GM10847 (cell line): Measurements from ENCODE around the gene SHISAL2A.

Source experiments
- POLR2A ChIP-seq: IDR thresholded peaks from 2 replicates; pipeline ENCODE4 v1.6.1; 2011; ENCODE audit not compliant: insufficient read length; ENCODE audit errors: extremely low read depth

SHISAL2A gene

DNA sequence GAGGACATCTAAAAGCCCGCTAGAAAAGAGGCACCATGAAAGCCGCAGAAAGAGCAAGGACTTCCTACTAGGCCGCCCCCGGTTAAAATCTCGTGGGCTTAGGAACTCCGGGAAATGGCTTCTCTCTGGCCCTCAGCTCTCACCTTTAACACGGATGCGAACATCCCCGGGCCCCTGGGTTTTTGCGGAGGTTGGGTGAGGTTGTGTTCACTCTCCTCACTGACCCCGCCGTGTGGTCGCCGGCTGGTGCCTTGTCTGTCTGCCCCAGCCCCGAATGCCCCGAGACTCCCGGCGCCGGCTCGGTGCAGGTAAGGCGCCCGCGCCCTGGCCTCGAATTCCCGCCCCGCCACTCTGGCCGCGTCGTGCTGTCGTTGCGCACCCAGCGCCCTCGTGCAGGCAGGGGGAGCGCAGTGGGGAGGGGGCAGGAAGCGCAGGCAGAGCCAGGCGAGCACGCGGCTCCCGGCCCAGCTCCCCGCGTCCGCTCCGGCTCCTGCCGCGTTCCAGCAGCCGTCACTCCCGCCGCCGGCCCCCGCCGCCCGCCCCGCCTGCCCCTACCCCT lies at the start of gene SHISAL2A:
TSS of gene SHISAL2A (plus strand) at position 437 of the 559 bp plus-strand sequence. CDS start 326 bp downstream, outside the sequence.
- no peak for TF ChIP-seq POLR2A

DNA sequence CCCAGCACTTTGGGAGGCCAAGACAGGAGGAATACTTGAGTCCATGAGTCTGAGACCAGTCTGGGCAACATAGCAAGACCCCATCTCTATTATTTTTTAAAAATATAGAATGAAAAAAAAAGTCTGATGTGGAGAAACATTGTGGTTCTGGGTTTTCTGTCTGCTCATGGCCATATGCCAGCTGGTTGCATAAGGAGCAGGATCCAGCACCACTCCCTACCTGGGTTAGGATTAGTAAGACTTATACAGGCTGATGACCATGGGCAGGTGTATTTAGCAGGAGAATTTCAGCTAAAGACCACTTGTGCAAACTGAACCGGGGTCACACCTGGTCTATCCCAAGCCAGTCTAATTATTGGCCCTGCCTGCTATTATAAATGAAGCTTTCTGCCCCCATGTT lies 47.5 kb upstream of the SHISAL2A start:
- TF ChIP-seq POLR2A = no peak

DNA sequence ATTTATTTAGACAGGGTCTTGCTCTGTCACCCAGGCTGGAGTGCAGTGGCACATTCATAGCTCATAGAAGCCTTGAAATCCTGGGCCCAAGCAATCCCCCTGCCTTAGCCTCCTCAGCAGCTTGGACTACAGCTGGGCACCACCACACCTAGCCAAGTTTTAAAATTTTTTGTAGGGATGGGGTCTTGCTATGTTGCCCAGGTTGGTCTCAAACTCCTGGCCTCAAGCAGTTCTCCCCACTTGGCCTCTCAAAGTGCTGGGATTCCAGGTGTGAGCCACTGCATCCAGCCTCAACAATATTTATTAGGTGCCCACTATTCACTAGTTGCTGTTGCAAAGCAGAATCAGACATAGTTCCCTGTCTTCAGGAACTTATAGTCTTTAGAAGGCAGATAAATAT lies 44.9 kb upstream of the SHISAL2A start:
- no peak for TF ChIP-seq POLR2A

DNA sequence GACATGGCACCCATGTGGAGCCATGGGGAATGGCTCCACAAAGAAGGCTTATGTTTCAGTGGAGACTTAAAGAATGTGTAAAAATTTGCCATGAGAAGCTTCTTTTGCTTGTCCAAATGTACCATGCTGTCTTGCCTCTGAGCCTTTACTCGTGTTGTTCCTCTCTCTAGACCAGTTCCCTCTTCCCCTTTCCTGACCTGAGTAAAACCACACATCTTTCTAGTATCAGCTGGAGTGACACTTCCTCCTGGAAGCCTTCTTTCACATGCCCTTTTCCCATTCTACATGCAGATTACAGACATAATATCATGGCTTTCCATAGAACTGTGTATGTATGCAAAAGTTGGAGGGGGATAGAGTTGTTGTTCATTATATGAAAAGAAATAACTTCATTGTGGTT lies 44.4 kb upstream of the SHISAL2A start:
- no peak for TF ChIP-seq POLR2A

DNA sequence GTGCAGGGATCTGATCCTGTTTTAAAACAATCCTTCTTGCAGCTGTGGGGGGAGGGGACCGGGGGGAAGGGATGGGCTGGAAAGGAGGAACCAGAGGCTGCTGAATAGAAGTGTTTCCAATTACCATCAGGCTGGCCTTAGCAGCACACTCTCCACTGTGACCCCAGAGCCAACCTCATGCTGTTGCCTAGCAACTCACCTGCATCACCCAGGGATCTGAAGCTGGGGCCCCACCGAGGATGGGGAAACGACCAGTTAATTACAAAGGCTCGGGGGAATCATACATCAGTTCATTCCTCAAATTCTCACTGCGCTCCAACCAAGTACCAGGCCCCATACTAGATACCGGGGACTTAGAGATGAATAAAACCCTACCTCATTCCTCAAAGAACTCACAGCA lies 42.7 kb upstream of the SHISAL2A start:
- no peak for TF ChIP-seq POLR2A

DNA sequence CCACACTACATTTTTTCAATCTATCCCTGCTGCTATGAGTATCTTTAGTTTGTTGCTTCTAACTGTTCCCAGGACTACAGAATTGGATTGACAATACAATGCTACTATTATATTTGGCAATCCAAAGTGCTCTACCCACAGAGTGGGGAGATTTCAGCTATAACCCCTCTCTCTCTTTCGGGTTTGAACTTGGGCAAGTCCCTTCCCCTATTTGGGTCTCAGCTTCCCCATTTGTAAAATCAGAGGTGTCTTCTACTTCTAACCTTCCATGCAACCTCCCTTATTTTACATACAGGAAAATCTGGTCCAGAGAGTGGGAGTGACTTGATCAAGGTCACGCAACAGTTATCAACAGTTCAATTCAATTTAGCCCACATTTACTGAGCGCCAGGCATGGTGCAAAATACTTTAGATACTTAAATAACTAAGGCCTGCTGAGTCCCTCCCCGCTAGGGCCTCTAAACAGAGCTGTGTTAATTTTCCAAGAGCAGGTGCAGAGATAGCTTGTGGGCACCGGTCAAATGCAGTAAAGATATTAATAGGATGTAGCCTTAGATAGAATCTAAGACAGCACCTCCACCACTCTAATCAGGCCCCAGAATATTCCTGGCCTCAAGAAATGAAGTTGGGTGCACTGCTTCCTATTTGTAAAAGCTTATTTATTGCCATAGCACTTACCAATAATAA lies 40.2 kb upstream of the SHISAL2A start:
- TF ChIP-seq POLR2A = no peak

DNA sequence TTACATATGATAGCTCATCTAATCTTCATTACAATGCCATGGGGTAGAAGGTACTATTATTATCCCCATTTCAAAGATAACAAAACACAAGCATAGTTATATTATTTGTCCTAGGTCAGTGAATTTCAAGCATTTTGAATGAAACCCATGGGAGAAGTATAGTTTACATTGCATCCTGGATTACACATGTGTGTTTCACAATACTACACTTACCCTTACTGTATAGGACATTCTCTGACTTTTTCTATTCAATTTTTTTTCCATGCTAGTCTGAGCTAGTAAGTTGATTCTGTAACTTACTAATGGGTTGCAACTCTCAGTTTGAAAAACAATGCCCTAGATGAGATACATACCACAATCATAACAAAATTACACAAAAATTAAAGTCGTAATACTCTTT lies 39.5 kb upstream of the SHISAL2A start:
- TF ChIP-seq POLR2A = no peak

DNA sequence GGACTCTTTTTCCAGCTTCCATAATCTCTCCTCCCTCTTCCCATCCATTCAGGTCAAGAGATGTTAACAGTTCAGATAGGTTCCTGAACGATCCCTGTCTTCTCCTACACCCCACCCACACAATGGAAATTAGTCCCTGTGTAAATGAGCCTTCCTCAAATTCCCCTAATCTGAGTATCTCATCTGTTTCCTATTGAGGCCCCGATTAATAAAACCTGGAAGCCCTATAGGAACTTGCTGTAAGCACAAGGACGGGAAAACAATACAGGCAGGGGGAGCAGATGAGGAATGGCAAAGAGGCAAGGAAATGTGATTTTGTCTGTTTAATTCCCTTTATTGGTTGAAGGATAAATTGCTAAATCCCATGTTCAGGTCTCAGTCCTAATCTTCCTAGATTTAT lies 37.9 kb upstream of the SHISAL2A start:
- TF ChIP-seq POLR2A = no peak

DNA sequence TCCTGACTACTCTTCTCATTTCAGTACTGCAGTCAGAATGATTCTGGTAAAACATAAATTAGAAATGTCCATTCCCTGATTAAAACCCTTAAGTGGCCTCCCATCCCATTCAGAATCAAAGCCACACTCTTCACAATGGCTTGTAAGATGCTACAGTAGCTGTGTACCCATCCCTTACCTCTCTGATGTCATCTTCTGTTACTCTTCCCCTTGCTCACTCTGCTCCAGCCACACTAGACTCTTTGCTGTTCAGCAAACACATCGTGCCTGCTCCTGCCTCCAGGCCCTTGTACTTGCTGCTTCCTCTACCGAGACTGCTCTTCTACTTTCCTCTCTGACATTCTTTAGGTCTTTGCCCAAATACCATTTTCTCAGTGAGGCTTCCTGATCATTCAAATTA lies 35.1 kb upstream of the SHISAL2A start:
- TF ChIP-seq POLR2A = no peak

DNA sequence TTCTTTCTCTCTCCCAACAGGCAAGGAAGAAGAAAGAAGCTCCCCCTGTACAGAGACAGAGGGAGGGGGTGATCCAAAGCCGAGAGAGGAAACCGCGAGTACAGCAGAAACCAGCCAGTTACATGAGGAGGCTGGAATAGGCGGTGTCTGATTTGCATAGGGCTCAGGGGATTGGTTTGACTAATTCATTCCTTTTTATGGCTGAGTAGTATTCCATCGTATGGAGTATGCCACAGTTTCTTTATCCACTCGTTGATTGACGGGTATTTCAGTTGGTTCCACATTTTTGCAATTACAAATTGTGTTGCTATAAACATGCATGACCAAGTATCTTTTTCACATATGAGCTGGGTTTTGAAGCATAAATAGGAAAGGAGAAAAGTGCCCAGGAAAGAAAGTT lies 34.2 kb upstream of the SHISAL2A start:
- TF ChIP-seq POLR2A = no peak

DNA sequence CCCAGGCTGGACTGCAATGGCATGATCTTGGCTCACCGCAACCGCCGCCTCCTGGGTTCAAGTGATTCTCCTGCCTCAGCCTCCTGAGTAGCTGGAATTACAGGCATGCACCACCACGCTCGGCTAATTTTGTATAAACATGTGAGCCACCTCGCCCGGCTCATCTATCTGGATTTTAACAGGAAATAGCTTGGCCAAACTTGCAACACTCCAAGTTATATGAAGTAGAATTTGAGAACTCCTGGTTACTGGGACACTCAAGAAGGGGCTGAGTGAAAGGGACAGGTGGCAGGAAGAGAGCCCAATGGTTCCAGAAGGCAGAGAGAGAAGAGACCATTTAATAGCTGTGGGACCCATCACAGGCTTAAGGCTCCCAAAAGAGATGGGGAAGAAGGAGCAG lies 33.7 kb upstream of the SHISAL2A start:
- TF ChIP-seq POLR2A = no peak

DNA sequence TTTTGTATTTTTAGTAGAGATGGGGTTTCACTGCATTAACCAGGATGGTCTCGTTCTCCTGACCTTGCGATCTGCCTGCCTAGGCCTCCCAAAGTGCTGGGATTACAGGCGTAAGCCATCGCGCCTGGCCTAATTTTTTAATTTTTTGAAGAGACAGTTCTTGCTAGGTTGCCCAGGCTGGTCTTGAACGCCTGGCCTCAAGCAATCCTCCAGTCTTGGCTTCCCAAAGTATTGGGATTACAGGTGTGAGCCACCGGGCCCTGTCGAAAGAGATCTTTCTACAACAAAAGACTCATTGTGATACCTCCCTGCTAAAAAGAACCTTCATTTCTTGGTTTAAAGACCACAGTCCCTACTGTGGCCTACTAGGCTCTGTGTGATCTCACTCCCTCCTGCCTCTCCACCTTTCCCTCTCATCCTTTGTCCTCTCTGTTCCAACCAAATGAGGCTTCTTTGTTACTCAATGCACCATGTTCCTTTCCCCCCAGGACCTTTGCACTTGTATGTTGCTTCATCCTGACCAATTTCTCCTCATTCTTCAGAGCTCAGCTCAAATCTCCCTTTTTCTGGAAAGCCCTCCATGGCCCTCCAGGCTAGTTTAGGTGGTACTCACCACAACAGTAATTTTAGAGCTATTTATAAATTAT lies 32.3 kb upstream of the SHISAL2A start:
- no peak for TF ChIP-seq POLR2A

DNA sequence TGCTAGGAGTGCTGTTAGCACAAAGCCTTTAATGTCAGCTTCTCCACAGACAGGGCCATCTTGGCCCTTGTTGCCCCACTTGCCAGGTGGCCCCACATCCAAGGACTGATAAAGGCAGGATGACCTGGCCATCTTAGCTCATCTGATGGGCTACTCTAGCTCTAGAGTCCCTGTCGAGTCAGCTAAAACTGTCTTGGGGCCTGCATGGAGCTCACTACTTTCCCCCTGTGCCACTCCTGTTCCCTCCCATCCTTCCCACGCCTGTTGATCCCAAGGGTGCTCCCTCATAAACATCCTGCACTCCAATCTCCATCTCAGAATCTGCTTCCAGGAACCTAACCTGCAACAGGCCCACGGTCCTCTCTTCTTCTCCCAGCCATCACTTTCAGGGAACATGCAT lies 31.4 kb upstream of the SHISAL2A start:
- TF ChIP-seq POLR2A = no peak

DNA sequence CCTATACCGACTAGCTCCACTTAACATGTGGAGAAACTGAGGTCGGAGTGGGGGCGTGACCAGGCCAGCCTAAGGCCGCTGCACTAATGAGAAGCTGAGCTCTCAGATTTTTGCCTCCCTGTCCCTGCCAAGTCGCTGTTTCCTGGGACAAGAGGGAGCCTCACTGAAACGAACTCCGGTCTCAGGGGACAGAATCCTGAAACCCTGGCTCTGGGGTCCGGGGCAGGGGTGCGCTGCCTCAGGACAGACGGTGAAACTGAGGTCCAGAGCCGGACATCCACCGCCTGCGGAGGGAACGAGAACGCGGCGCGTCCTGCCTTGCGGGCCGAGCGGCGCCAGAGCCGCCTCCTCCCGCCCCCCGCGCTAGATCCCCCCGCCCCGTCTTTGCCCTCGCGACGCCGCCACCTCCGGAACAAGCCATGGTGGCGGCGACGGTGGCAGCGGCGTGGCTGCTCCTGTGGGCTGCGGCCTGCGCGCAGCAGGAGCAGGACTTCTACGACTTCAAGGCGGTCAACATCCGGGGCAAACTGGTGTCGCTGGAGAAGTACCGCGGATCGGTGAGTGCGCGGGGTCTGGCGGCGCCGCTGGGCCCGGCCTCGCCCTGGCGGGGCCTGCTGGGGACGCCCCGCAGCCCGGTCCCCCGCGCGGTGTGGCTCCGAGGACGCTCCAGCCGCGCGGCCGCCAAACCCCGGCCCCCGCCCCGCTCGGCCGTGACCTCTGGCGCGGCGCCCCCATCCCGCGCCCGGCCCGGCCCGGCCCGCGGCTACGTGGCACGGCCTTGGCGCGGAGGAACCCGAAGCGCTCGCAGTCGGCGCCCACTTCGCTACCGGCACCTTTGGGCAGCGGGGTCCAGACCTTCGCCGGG lies 30.7 kb upstream of the SHISAL2A start, which contains the start of gene GPX7:
TSS of gene GPX7 (plus strand) at position 381 of the 865 bp plus-strand sequence. CDS start at position 420, 39 bp downstream.
- no peak for TF ChIP-seq POLR2A

DNA sequence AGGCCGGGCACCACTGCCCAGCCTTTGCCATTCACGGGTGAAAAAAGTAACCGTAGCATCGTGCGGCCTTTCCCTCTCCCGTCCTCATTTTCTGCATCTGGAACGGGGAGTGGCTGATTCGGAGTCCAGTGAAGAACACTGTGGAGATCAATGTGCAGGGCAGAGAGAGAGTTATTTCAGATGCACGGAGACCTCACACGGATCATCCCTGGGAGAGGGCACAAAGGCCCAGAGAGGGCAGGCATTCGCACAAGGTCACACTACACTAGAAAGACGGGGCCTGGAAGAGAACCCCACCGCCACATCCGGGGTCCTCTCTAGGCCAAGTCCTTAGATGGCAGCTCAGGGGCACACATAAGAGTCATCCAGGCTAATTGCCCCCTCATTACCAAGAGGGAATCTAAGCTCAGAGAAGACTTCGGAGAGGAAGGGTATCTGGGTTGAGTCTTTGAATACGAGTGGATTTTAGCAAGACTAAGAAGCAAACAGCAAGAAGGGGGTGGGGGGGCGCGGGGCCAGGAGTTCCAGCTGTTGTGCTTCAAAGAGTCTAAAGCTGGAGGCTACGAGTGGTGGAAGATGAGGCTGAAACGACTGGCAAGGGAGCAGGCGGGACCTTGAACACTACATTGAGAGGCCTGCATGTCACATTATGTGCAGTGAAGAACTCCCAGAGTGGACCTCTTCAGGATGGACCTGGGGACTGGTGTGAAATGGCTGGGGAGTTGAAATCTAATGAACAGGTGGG lies 29.9 kb upstream of the SHISAL2A start:
- TF ChIP-seq POLR2A = no peak

DNA sequence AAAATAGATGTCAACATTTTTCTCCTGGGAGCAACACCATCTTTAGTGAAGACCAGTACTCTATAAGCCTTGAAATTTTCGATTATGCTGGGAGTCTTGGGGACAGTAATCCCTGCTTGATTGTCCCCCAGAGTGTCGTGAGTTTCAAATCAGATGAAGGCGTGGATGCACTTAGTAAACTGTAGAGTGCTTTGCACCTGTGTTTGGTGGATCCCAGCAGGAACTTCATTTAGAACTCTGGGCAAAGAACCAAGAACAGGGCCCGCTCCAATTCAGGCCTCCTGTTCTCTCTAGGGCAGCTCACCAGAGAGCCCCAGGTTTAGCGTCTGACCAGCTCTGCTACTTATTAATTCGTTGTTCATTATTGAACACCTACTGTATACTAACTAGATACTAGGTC lies 29.3 kb upstream of the SHISAL2A start:
- no peak for TF ChIP-seq POLR2A
